ENCODE data around the gene COA7.

The COA7 gene

GRCh38 chr1:52713590-52713989 is 15.4 kb upstream of the COA7 start:
- ChIA-PET CTCF (interaction anchor here (1.1 kb wide), 1 partner anchor 10 kb away, joined by 3 read pairs; no protein-coding TSS in a partner anchor), POLR2A (interaction anchor here (0.6 to 1.5 kb wide), 2 partner anchors 10 to 20 kb away, joined by 3 to 6 read pairs; no protein-coding TSS in a partner anchor)
- TF ChIP-seq ELF4 (IDR thresholded peaks at IDR 0.05) (no peak), FOXM1 (IDR thresholded peaks at IDR 0.05; ENCODE audit: borderline replicate concordance) (no peak)
- no peak for DNase-seq (ENCODE audit: extremely low spot score)

DNA sequence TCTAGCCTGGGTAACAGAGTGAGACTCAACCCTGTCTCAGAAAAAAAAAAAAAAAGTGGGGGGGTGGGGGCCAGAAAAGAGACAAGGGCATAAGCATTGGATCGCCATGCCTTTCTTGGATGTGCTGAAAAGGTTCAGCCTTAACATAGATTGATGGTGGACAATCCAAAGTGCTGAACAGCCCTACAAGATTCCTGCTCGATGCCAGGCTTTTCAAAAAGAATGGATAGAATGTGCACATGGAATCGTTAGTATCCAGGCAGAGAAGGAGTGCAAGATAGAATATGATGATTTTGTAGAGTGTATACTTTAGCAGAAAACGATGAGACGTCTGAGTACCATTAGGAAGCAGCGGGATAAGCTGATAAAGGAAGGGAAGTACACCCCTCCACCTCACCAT is 10.9 kb upstream of the COA7 start:
- DNase-seq (ENCODE audit: extremely low spot score), result no peak
- ChIA-PET POLR2A (no interaction called here), CTCF (no interaction called here)
- TF ChIP-seq TARDBP (IDR thresholded peaks at IDR 0.05) (no peak), PKNOX1 (IDR thresholded peaks at IDR 0.05) (no peak), HDGF (IDR thresholded peaks at IDR 0.05; ENCODE audit: borderline replicate concordance) (no peak)

GRCh38 chr1:52707927-52708655 is 9.9 kb upstream of the COA7 start:
- TF ChIP-seq ELF4 (IDR thresholded peaks at IDR 0.05) (no peak), FOXM1 (IDR thresholded peaks at IDR 0.05; ENCODE audit: borderline replicate concordance) (no peak), NFRKB (IDR thresholded peaks at IDR 0.05) (no peak), TARDBP (IDR thresholded peaks at IDR 0.05) (no peak), PKNOX1 (IDR thresholded peaks at IDR 0.05) (no peak), ZNF384 (IDR thresholded peaks at IDR 0.05) (no peak)
- CTCF ChIA-PET, result no interaction called here
- POLR2A ChIA-PET, result no interaction called here
- DNase-seq (ENCODE audit: extremely low spot score), result no peak

DNA sequence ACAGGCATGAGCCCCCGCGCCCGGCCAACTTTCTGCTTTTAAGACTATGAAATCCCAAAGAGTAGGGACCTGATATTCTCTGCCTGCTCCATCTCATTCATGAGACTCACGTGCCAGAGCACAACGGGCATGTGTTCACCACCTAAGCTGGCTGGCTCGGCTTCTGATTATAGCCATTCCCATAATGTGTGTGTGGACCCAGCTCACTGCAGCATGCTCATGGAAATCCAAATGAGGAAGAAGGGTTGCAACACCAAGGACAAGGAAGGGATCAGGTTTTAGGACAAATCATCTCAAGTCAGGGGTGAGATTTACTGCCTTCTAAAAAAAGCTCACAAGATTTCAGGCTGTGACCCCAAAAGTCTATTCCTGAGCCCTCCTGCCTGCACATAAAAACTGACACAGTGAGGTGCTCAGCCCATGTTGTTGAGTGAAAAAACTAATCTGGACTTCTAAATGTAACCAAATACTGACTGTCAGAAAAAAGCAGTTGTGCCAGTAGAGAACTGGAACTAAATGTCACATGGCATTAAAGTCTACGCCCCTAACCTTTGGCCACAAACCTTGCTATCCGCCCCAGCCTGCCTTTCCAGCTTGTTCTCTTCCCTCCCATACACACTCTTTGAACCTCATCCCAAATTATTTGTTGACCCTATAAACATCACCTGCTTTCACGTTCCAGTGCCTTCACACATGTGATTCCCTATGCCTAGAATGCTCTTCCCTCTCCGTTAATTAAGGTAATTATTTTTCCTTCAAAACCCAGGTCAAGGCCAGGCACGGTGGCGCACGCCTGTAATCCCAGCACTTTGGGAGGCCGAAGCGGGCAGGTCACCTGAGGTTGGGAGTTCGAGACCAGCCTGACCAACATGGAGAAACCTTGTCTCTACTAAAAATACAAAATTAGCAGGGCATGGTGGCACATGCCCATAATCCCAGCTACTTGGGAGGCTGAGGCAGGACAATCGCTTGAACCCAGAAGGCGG is 9.1 kb upstream of the COA7 start:
- TF ChIP-seq LEF1 (IDR thresholded peaks at IDR 0.05; ENCODE audit: borderline replicate concordance), result no peak
- TF ChIP-seq TARDBP (IDR thresholded peaks at IDR 0.05), result no peak
- TF ChIP-seq L3MBTL2 (conservative IDR thresholded peaks at IDR 0.05), result no peak
- no peak for TF ChIP-seq FOXM1 (IDR thresholded peaks at IDR 0.05; ENCODE audit: borderline replicate concordance)
- TF ChIP-seq FOXK2 (IDR thresholded peaks at IDR 0.05), result no peak
- TF ChIP-seq ELF4 (IDR thresholded peaks at IDR 0.05), result no peak
- no peak for TF ChIP-seq HDGF (IDR thresholded peaks at IDR 0.05; ENCODE audit: borderline replicate concordance)
- TF ChIP-seq NFRKB (IDR thresholded peaks at IDR 0.05), result no peak
- no peak for TF ChIP-seq CTBP1 (IDR thresholded peaks at IDR 0.05; ENCODE audit: borderline replicate concordance)
- no peak for TF ChIP-seq BHLHE40 (IDR thresholded peaks at IDR 0.05; ENCODE audit: borderline replicate concordance)
- TF ChIP-seq SUZ12 (IDR thresholded peaks at IDR 0.05), result no peak
- no peak for TF ChIP-seq ZNF384 (IDR thresholded peaks at IDR 0.05)
- no peak for TF ChIP-seq SP1 (IDR thresholded peaks at IDR 0.05)
- TF ChIP-seq FOXA1 (IDR thresholded peaks at IDR 0.05), result no peak
- TF ChIP-seq PKNOX1 (IDR thresholded peaks at IDR 0.05), result no peak
- no peak for TF ChIP-seq ARNT (IDR thresholded peaks at IDR 0.05)
- ChIA-PET POLR2A (interaction anchor here (1.0 kb wide), 1 partner anchor 9 kb away, joined by 3 read pairs; no protein-coding TSS in a partner anchor), CTCF (no interaction called here)
- DNase-seq (ENCODE audit: extremely low spot score), result no peak

- CTCF ChIA-PET, result no interaction called here
- no peak for DNase-seq (ENCODE audit: extremely low spot score)
- TF ChIP-seq ARNT (IDR thresholded peaks at IDR 0.05) (no peak), ELF4 (IDR thresholded peaks at IDR 0.05) (no peak), ZNF384 (IDR thresholded peaks at IDR 0.05) (no peak), TARDBP (IDR thresholded peaks at IDR 0.05) (no peak), FOXK2 (IDR thresholded peaks at IDR 0.05) (no peak), HDGF (IDR thresholded peaks at IDR 0.05; ENCODE audit: borderline replicate concordance) (no peak), LEF1 (IDR thresholded peaks at IDR 0.05; ENCODE audit: borderline replicate concordance) (no peak), BHLHE40 (IDR thresholded peaks at IDR 0.05; ENCODE audit: borderline replicate concordance) (no peak), PKNOX1 (IDR thresholded peaks at IDR 0.05) (no peak), FOXA1 (IDR thresholded peaks at IDR 0.05) (no peak), SUZ12 (IDR thresholded peaks at IDR 0.05) (no peak), CTBP1 (IDR thresholded peaks at IDR 0.05; ENCODE audit: borderline replicate concordance) (no peak), L3MBTL2 (conservative IDR thresholded peaks at IDR 0.05) (no peak), SP1 (IDR thresholded peaks at IDR 0.05) (no peak), NFRKB (IDR thresholded peaks at IDR 0.05) (no peak)
- POLR2A ChIA-PET, result interaction anchor here (0.7 to 1.0 kb wide), 2 partner anchors 7 to 20 kb away, joined by 3 read pairs; partner anchors contain the start of gene ZYG11B
These were observed 8.1 kb upstream of the COA7 start for GRCh38 chr1:52706136-52706670.
